ENCODE data around the gene MRPS34. TPM values are rescaled to one million over a fixed set of nuclear protein-coding genes. Genes with fewer than 3 reads are reported as not detected.

Gene MRPS34
- total RNA-seq, 1 donor from 2014 or later = 75.1 TPM

DNA sequence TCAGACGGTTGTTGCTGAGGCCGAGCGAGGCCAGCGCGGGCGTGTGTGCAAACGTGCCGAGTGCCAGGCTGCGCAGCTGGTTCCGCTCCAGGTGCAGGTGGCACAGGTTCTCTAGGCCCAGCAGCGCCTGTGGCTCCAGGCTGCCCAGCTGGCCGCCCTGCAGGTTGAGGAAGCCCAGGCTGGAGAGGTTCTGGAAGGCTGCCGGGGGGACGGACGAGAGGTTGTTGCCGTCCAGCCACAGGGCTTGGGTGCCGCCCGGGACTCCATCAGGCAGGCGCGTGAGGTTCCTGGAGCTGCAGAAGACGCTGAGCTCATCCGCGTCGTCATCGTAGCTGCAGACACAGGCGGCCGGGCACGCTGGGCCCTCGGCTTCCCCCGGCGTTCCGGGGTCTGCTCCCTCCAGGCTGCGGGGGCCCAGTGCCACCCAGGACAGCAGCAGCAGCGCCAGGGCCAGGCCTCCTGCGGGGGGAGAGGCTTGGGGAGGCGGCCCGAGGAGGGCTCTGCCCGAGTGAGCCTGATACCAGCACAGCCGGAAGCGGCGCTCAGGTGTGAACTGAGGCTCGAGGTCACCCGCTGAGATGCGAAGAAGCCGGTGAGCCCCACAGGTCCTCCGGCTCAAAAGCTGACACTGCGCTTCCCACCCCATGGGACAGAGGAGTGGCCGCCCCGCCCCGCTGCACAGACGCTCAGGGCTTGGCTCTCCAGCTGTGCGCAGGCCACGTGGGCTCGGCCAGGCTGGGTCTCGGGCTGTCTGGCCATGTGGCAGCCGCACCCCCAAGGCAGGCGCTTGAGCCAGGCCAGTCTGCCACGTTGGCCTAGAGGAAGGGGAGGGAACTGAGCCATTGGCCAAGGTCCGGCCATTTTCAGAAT lies 19.2 kb upstream of the MRPS34 start:
- TF ChIP-seq, protein P1, sequence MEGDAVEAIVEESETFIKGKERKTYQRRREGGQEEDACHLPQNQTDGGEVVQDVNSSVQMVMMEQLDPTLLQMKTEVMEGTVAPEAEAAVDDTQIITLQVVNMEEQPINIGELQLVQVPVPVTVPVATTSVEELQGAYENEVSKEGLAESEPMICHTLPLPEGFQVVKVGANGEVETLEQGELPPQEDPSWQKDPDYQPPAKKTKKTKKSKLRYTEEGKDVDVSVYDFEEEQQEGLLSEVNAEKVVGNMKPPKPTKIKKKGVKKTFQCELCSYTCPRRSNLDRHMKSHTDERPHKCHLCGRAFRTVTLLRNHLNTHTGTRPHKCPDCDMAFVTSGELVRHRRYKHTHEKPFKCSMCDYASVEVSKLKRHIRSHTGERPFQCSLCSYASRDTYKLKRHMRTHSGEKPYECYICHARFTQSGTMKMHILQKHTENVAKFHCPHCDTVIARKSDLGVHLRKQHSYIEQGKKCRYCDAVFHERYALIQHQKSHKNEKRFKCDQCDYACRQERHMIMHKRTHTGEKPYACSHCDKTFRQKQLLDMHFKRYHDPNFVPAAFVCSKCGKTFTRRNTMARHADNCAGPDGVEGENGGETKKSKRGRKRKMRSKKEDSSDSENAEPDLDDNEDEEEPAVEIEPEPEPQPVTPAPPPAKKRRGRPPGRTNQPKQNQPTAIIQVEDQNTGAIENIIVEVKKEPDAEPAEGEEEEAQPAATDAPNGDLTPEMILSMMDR (IDR thresholded peaks at IDR 0.05; ENCODE audit: partially characterized antibody, unreplicated experiment) = no peak
- Mint-ChIP-seq H3K27me3 (ENCODE audit: unreplicated experiment) (no peaks in the 10 kb centered on the region), H3K4me3 (ENCODE audit: unreplicated experiment) (no peak overlapping the region), H3K9me3 (ENCODE audit: unreplicated experiment) (peaks cover 4% of the 10 kb centered on the region), H3K36me3 (ENCODE audit: unreplicated experiment) (no peaks in the 10 kb centered on the region), H3K27ac (ENCODE audit: unreplicated experiment) (no peak overlapping the region), H3K4me1 (ENCODE audit: low read depth, unreplicated experiment) (no peaks in the 10 kb centered on the region)
- DNase-seq = peak; percentile 41

DNA sequence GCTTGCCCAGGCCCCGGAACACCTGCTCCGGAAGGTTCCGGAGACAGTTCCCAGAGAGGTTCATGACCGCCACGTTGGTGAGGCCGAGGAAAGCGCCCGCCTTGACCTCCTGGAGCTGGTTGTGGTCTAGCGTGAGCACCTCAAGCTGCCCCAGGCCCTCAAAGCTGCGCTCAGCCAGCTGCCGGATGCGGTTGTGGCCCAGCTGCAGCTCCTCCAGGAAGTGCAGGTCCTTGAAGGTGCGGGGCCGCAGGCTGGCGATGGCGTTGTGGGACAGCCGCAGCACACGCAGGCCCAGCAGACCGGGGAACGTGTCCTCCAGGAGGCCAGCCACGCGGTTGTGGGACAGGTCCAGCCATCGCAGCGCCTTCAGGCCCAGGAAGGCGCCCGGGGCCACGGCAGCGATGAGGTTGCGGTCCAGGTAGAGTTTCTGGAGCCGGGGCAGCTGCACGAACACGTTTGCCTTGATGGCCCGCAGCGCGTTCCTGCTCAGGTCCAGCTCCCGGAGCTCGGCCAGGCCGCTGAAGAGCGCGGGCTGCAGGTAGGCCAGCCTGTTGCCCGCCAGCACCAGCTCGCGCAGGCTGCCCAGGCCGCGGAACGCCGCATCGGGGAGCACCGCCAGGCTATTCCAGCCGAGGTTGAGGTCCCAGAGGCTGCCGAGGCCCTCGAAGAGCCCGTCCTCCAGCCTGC lies 18.5 kb upstream of the MRPS34 start:
- Mint-ChIP-seq H3K27ac (ENCODE audit: unreplicated experiment) (no peak overlapping the region), H3K27me3 (ENCODE audit: unreplicated experiment) (no peaks in the 10 kb centered on the region), H3K36me3 (ENCODE audit: unreplicated experiment) (no peaks in the 10 kb centered on the region), H3K9me3 (ENCODE audit: unreplicated experiment) (no peaks in the 10 kb centered on the region), H3K4me1 (ENCODE audit: low read depth, unreplicated experiment) (no peaks in the 10 kb centered on the region), H3K4me3 (ENCODE audit: unreplicated experiment) (no peak overlapping the region)
- TF ChIP-seq, protein P1 (IDR thresholded peaks at IDR 0.05; ENCODE audit: partially characterized antibody, unreplicated experiment) = no peak
- DNase-seq = no peak

DNA sequence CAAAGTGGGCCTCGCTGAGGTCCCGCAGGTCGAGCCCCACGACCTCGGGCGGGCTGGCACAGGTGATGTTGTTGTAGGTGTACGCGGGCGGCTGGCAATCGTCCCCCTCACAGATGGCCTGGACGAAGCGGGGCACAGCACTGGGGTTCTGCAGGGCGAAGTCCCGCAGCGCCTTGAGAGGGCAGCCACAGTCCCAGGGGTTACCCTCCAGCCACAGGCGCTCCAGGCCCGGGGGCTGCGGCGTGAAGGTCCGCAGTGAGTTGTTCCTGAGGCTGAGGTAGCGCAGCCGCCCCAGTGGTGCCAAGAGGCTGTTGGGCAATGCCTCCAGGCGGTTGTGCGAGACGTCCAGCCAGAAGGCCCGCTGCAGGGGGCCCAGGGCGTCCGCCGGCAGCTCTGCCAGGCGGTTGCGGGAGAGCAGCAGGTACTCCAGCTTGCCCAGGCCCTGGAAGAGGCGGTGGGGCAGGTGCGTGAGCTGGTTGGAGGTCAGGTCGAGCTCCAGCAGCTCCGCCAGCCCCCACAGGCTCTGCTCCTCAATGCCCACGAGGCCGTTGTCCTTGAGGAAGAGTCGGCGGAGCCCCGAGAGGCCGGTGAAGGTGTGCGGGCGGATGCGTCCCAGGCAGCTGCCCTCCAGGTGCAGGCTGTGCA lies 17.8 kb upstream of the MRPS34 start:
- Mint-ChIP-seq H3K4me1 (ENCODE audit: low read depth, unreplicated experiment) (no peaks in the 10 kb centered on the region), H3K36me3 (ENCODE audit: unreplicated experiment) (no peaks in the 10 kb centered on the region), H3K4me3 (ENCODE audit: unreplicated experiment) (no peak overlapping the region), H3K9me3 (ENCODE audit: unreplicated experiment) (no peaks in the 10 kb centered on the region), H3K27ac (ENCODE audit: unreplicated experiment) (no peak overlapping the region), H3K27me3 (ENCODE audit: unreplicated experiment) (no peaks in the 10 kb centered on the region)
- DNase-seq = no peak
- TF ChIP-seq, protein P1 (IDR thresholded peaks at IDR 0.05; ENCODE audit: partially characterized antibody, unreplicated experiment) = no peak

DNA sequence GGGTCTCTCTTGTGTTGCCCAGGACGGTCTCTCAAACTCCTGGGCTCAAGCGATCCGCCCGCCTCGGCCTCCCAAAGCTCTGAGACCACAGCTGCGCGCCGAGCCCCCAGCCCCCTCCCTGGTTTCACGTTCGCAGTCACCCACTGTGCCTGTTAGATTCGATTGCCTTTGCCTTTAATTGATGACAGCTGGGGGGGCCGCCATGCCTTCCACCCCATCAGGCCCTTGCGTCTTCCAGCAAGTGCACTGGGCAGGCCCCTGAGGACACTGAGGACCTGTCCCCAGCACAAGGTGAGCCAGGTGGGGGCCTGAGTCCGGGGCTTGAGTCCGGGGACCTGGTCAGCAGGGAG lies 17.3 kb upstream of the MRPS34 start:
- Mint-ChIP-seq H3K4me1 (ENCODE audit: low read depth, unreplicated experiment) (no peaks in the 10 kb centered on the region), H3K9me3 (ENCODE audit: unreplicated experiment) (peaks cover 2% of the 10 kb centered on the region), H3K27me3 (ENCODE audit: unreplicated experiment) (no peaks in the 10 kb centered on the region), H3K27ac (ENCODE audit: unreplicated experiment) (no peak overlapping the region), H3K4me3 (ENCODE audit: unreplicated experiment) (no peak overlapping the region), H3K36me3 (ENCODE audit: unreplicated experiment) (no peaks in the 10 kb centered on the region)
- DNase-seq = no peak
- TF ChIP-seq, protein P1 (IDR thresholded peaks at IDR 0.05; ENCODE audit: partially characterized antibody, unreplicated experiment) = no peak
